Measurements from ENCODE around the gene NFE2L3.
A peak's percentile ranks its signal among the peaks of the same experiment; 100 is the strongest.
"Not testable (repeated sequence)": the region's sequence is repeated elsewhere in the genome, so short reads cannot be mapped to it uniquely, and the experiment has no call there.

NFE2L3 gene

DNA sequence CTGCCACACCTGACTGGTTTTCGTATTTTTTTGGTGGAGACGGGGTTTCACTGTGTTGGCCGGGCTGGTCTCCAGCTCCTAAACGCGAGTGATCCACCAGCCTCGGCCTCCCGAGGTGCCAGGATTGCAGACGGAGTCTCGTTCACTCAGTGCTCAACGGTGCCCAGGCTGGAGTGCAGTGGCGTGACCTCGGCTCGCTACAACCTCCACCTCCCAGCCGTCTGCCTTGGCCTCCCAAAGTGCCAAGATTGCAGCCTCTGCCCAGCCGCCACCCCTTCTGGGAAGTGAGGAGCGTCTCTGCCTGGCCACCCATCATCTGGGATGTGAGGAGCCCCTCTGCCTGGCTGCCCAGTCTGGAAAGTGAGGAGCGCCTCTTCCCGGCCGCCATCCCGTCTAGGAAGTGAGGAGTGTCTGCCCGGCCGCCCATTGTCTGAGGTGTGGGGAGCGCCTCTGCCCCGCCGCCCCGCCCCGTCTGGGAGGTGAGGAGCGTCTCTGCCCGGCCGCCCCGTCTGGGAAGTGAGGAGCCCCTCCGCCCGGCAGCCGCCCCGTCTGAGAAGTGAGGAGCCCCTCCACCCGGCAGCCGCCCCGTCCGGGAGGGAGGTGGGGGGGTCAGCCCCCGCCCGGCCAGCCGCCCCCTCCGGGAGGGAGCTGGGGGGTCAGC lies 4.2 kb upstream of the NFE2L3 start:
- DNase-seq (ENCODE audit: low read depth) = not testable (repeated sequence)

DNA sequence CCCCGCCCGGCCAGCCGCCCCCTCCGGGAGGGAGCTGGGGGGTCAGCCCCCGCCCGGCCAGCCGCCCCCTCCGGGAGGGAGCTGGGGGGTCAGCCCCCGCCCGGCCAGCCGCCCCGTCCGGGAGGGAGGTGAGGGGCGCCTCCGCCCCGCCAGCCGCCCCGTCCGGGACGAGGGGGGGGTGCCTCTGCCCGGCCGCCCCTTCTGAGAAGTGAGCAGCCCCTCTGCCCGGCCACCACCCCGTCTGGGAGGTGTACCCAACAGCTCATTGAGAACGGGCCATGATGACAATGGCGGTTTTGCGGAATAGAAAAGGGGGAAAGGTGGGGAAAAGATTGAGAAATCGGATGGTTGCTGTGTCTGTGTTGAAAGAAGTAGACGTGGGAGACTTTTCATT lies 3.7 kb upstream of the NFE2L3 start:
- DNase-seq (ENCODE audit: low read depth) = not testable (repeated sequence)

DNA sequence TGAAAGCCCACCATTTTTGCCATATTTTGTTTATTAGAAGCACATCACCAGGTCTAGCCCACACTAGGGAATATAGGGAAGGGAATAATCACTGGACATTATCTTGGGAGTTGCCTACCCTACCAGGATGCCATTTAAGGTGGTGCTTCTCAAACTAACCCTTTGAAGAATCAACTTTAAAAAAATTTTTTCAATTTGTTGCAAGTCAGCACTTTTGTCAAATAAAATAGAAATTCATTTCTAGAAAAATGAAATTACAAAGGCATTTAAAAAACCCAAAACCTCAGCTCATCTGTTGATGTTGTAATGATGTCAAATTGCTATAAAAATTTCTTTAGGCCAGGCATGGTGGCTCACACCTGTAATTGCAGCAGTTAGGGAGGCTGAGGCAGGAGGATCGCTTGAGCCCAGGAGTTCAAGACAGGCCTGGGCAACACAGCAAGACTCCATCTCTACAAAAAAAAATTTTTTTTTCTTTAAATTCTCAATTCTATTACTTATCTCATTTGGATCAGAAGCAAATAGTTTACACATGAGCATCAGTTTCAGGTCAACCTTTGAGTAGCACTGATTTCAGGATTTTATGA lies 2.5 kb upstream of the NFE2L3 start:
- no peak for DNase-seq (ENCODE audit: low read depth)

DNA sequence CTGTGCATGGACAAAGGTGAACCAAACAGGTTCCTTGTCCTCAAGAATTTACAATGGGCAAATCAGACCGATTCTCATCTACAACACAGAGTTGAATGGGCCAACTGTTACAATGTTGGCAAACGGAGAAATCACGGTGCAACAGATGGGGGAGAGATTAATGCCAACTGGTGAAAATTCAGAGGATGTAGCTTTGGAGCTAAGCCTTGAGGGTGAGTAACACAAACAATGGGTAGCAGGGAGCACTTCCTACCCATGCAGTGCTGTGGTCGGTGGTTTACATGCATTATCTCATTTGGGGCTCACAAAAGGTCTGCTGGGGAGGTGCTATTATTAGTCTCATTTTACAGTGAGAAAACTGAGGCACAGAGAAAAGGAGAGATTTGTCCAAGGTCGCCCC lies 902 bp upstream of the NFE2L3 start:
- DNase-seq (ENCODE audit: low read depth) = no peak

DNA sequence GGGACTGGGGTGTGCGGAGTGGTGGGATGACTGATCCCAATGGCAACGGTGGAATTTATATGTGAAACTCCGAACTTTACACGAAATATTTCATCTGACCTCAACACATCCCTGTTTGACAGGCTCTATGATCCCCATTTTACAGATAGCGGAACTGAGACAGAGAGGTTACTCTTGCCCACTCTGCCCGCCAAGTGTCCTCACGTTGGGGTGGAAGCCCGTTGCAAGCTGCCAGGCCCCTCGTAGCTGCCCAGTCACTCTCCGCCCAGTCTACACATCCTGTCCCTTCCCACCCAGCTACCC lies 397 bp upstream of the NFE2L3 start:
- DNase-seq (ENCODE audit: low read depth) = no peak

DNA sequence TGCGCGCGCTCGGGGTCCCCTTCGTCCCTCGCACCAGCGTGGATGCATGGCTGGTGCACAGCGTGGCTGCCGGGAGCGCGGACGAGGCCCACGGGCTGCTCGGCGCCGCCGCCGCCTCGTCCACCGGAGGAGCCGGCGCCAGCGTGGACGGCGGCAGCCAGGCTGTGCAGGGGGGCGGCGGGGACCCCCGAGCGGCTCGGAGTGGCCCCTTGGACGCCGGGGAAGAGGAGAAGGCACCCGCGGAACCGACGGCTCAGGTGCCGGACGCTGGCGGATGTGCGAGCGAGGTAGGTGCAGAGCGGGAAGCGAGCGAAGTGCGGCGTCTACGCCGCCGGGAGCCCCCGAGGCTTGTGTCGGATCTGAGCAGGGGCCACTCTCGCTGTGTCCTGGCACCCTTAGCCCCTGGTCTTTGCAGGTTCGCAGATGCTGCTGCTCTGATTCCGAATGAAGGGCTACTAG lies 813 bp downstream of the NFE2L3 start:
- not testable (repeated sequence) for DNase-seq (ENCODE audit: low read depth)

DNA sequence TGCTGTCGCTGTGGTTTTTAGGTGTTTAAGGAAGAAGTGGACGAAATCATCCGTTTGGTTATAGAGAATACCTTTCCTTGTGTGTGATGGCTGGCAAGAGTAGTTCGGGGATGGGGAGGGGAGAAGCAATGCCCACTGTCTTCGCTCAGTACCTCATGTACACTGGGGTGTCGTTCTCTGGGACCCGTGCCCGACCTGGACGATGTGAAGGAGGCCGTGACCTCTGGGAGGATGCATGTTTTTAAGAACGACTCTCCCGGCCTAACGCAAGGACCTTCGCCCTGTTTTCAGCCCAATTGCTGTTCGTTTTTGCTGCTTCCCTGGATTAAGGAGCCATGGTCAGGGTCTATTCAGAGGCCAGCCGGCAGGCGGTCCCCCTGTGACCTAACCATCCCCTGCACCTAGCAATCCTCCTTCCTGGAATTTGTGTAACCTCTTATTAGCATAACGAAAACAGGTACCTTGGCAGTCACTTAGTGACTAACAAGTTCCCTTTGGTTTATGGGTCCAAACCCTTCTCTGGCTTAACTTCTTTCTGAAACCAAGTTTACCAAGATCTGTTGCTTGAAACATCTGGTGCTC lies 1.3 kb downstream of the NFE2L3 start:
- no peak for DNase-seq (ENCODE audit: low read depth)

DNA sequence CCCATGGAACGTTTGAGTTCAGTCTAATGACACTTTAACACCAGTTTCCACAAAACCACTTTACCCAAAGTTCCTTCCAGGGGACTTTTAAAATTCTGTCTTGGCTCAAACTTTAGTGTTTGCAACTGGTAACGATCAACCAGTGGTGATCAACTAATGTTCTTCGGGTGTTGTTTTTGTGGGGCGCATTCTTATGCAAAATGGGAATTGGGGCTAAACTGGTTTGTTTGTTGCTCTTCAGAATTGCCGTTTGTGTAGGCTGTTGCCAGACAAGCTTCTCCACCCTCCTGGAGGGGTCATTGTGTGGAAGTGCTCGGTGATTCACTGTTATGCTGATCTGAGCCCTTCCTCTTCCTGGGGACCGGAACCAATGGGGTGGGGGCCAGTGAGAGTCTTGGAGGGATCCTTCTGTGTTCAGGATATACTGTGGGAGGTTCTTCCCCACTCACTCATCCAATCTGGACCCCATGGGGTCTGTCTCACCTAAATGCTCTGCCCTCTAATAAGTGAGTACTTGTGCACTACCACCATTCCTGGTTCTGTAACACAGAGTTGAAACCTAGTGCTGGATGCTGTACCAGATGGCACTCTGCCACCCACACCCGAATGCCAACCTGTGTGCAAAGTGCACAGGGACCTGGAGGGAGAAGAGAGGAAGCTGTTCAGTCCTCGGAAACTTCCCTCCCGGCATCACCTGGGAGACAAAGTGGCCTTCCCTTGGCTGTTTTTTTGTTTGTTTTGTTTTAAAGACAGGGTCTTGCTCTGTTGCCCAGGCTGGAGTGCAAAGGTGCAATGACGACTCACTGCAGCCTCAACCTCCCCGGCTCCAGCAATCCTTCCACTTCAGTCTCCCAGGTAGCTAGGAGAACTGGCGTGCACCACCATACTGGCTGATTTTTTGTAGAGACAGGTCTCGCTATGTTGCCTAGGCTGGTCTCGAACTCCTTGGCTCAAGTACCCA lies 2.1 kb downstream of the NFE2L3 start:
- DNase-seq (ENCODE audit: low read depth) = no peak

DNA sequence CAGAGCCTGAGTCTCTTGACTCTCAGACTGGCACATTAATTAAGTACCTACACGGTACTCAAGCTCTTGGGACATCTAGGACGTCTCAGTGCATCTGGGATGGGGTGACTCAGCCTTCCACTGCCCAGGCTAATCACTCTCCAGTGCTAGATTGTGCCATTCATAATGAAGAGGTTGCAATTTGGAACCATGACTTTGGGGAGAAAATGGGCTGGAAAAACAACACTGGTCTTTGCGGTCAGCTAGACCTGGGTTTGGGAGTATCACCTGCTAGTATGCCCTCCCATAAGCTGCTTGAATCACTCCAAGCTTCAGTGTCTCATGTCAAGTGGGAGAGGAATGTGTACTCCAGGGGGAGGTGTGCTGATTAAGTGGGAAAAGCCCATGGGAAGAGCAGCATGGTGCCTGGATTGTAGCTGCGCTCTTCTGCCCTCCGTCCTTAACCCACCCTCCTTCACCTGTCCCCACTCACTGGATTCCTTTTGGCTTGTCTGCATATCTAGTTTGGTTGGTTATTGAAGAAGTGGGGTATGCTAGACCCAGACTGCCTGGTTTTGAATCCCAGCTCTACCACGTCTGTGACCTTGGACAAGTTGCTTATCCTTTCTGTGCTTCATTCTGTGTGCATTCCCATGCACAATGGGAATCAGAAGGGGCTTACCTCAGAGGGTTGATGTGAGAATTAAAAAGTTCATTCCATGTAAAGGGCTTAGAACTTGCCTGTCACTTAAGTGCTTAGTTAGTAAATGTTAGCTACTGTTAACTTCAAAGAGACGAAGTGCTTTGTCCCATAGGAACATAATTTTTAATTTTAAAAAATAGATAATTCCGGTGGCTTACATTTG lies 3.8 kb downstream of the NFE2L3 start:
- DNase-seq (ENCODE audit: low read depth) = no peak

DNA sequence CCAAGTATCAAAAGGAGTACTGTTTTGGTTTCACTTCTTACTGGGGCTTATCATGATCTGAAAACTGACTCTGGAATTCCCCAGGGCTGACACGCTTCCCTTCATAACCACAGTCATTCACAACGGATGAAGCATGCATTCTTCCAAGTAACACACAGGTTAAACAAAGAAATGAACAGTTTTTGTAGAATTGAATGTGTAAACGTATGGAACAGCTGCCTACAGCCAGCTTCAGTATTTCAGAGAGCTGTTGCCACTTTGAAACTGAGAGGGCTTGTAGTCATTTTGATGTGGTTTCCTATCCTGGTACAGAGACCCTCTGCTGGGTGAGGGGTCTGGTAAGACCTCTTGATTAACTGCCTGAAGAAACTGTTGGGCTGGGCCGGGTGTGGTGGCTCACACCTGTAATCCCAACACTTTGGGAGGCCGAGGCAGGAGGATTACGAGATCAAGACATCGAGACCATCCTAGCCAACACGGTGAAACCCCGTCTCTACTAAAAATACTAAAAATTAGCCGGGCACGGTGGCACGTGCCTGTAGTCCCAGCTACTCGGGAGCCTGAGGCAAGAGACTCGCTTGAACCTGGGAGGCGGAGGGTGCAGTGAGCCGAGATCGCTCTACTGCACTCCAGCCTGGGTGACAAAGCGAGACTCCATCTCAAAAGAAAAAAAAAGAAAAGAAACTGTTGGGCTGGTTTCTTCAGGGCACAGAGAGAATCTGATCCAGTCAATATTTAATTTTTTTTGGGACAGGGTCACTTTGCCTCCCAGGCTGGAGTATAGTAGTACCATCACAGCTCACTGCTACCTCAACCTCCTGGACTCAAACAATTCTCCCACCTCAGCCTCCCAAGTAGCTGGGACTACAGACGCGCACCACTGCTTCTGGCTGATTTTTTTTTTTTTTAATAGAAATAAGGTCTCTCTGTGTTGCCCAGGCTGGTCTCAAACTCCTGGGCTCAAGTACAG lies 4.7 kb downstream of the NFE2L3 start:
- peak; percentile 45 for DNase-seq (ENCODE audit: low read depth)

DNA sequence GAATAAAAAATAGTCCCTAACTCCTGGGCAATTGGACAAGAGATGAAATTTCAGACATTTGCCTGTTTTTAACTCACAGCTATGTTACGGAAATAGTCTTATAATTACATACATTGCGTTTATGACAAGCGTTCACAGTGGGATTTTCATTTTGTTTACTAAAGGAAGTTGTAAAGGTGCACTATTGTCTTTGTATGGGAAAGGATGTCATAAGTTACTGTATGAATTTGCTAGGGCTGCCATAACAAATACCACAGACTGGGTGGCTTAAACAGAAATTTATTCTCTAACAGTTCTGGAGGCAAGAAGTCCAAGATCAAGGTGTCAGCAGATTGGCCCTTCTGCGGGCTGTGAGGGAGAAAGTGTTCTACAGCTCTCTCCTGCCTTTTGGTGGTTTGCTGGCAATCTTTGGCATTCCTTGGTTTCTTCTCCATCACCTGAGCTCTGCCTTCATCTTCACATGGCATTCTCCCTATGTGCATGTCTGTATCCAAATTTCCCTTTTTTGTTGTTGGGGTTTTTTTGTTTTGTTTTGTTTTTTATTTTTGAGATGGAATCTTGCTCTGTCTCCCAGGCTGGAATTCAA lies 5.6 kb downstream of the NFE2L3 start:
- DNase-seq (ENCODE audit: low read depth) = no peak

DNA sequence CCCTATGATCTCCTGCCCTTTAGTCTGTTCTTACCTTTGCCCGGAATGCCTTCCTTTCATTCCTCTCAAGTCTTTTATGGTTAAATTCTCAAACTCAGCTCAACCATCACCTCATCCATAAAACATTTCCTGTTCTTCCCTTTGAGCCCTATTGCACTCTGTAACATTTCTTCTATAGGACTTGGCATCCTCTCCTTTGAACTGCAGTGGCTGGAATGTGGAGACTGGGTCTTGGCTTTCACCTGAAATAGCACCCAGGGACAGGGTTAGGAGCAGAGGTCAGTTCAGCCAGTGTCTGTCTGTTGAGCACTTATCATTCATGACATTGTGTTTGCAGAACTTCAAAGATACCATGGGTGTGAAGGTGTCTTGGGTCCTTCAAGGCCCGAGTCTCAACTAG lies 7.2 kb downstream of the NFE2L3 start:
- no peak for DNase-seq (ENCODE audit: low read depth)

DNA sequence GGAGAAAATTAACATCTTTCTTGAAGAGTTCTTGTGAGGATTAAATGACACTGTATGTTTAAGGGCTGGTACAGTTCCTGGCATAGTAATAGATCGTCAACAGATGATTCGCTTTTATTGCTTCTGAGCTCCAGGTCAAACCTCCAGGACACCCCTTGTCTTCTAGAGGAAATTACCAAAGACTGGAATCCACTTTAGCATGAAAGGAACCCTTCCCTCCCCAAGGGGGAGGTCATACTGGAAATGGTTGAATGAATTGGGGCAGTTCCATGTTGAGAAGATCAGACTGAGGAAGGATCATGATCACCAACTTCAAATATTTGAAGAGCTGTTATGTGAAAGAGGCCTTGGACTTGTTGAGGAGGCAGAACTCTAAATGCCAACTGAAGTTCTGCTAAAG lies 8.9 kb downstream of the NFE2L3 start:
- DNase-seq (ENCODE audit: low read depth) = no peak

DNA sequence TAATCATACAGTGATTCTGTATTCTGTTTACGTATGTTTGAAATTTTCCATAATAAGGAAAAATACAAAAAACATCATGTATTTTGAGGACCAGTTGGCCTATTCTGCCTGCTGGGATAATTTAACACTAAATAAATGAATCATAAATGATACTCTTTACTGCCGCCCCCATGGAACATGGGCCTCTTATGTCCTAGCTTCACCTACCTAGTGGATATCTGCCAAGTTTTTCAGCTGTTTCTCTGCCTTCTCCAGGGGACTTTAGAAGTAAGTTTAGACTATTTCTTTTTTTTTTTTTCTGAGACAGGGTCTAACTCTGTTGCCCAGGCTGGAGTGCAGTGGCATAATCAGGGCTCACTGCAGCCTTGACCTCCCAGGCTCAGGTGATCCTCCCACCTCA lies 10.4 kb downstream of the NFE2L3 start:
- no peak for DNase-seq (ENCODE audit: low read depth)

DNA sequence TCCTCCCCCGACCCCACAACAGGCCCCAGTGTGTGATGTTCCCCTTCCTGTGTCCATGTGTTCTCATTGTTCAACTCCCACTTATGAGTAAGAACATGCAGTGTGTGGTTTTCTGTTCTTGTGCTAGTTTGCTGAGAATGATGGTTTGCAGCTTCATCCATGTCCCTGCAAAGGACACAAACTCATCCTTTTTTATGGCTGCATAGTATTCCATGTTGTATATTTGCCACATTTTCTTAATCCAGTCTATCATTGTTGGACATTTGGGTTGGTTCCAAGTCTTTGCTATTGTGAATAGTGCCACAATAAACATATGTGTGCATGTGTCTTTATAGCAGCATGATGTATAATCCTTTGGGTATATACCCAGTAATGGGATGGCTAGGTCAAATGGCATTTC lies 11.8 kb downstream of the NFE2L3 start:
- not testable (repeated sequence) for DNase-seq (ENCODE audit: low read depth)

DNA sequence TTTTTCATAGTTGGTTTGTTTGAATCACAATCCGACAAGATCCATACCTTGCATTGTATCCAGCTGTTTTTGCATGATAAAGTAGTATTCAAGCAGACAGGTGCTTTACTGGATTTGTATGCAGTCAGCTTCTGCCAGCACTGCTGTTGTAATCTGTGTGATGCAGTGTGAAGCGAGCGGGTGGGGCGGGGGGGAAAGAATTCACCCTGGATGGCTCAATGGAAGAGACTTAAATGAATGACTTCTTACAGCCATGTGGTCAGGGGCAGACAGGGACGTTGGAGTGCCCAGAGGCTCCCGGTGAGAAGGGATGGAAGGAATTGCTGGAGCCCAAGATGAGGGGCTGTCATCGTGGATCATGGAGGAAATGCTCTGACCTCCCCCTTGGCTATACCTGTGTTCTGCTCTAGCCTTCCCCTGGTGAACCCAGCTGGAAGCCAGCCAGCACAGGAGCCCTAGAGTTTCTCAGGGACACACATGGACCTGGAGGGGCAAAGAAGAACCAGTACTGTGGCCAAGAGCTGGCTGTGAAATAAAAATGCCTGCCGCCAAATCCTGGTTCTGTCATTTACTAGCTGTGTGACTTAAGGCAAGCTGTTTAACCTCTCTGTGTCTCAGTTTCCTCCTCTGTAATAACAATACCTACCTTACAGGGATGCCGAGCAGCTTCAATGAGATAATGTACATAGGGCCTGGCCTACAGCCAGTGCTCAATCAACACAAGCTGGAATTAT lies 14.1 kb downstream of the NFE2L3 start:
- no peak for DNase-seq (ENCODE audit: low read depth)

DNA sequence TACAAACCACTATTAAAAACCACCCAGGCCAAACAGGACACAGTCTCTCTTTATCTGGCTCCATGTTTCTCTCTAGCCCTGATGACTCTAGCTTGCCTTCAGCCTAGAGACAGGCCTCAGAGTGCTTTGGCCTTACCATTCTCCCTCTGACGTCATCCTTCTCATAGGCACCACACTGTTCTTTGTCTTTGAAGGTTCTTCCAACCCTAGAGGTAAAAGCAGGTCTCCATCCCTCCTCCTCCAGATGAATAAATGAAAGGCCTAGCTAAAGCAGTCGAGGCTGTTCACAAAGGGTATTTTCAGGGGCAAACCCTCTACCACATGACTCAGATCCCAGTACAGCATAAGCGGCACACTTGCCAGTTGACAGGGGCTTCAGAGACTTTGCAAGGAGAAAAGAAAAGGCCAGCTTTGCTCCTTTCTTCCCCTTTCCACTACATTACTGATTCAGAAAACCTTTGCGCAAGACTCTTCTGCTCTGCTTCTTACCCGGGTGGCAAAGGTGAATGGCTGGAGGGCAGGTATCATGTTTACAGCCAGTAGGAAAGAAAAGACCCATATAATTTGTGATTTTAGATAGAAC lies 14.8 kb downstream of the NFE2L3 start:
- no peak for DNase-seq (ENCODE audit: low read depth)

DNA sequence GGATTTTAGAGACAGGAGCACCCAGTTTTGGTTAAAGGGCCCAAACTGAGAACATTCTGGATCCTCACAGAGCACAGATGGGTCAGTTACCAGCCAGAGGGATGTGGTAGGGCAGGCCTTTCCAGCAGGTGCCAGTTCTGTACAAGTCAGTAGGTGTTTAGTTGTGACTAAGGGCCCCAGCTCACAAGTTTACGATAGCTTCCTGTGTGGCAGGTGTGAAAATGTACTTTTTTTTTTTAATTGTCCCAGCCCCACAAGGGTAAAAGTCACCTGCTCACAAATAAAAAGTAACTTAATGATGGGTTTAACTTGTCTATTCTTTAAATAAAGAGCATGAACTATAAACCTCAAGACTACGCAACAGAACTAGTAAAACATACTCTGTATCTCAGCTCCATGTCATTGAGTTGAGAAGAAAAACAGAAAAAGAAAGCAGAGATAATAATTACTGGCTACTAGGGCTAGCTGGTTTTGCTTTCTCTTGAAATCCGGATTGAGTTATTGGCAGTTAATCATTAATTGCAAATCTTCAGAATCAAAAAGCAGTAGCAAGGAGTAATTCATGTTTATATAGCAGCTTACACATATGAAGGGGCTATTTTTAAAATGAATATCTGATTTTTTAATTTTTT lies 15.4 kb downstream of the NFE2L3 start:
- no peak for DNase-seq (ENCODE audit: low read depth)
